Ascending aorta (tissue), 2 donors: ENCODE measurements around the gene C1orf116. TPM values are rescaled to one million over a fixed set of nuclear protein-coding genes. Genes with fewer than 3 reads are reported as not detected.
A peak's percentile ranks its signal among the peaks of the same experiment; 100 is the strongest.

Experiments used
- DNase-seq, 2 donors: peaks; one replicate each; pipeline ENCODE4 v3.0.0-alpha.2; 2019; ENCODE audit warnings: low spot score in 2 of 2
- H3K27ac ChIP-seq, 2 donors: fragments of 200-600 bp; sonication (generic); one replicate each; pipeline ENCODE4 v1.5.1; 2016 to 2017; ENCODE audit warnings: mild to moderate bottlenecking in 1 of 2
- H3K27me3 ChIP-seq: fragments of 200-600 bp; sonication (generic); one replicate; pipeline ENCODE4 v1.5.1; 2017
- H3K36me3 ChIP-seq, 2 donors: fragments of 200-600 bp; sonication (generic); one replicate each; pipeline ENCODE4 v1.5.1; 2016
- H3K4me1 ChIP-seq, 2 donors: fragments of 200-600 bp; sonication (generic); one replicate each; pipeline ENCODE4 v1.5.1; 2016 to 2017; ENCODE audit warnings: mild to moderate bottlenecking in 1 of 2
- H3K4me3 ChIP-seq, 2 donors: fragments of 200-600 bp; sonication (generic); one replicate each; pipeline ENCODE4 v1.5.1; 2016 to 2017; ENCODE audit warnings: mild to moderate bottlenecking in 1 of 2
- H3K9me3 ChIP-seq, 2 donors: fragments of 200-600 bp; sonication (generic); one replicate each; pipeline ENCODE4 v1.5.1; 2016
- CTCF ChIP-seq, 3 experiments: fragments of 200-600 bp in 2 of 3; fragments of 450-650 bp in 1 of 3; sonication (generic) in 2 of 3; IDR thresholded peaks; one replicate each; pipeline ENCODE4 v1.5.1; 2016 to 2019; ENCODE audit warnings: antibody characterized with exemption in 3 of 3, mild to moderate bottlenecking in 1 of 3, moderate library complexity in 1 of 3
- intact Hi-C: fragments of 100-400 bp; cut with DNase I; formaldehyde crosslinking; loops from one replicate; pipeline ENCODE4 v1.15.1; 2023
- total RNA-seq: library from RNA; depleted of rRNA; stranded (reverse); fragments of >200 nt; gene quantifications from one replicate; pipeline ENCODE4 v1.1.0, GENCODE V29; 2016

The C1orf116 gene
- total RNA-seq, 1 donor from 2014 or later, result not detected

- intact Hi-C loops, result loop anchor here (1.0 to 10.0 kb wide), 6 partner anchors 138 to 1152 kb away; partner anchors contain the start of genes CD46, CD55, EIF2D and RASSF5
Measured at GRCh38 chr1:207052911-207053769, 20.6 kb upstream of the C1orf116 start, which contains the start of gene PFKFB2. Gene PFKFB2, plus strand, starts transcription at chr1:207053275. Its CDS starts 1,443 bp downstream, at chr1:207054718.

GRCh38 chr1:207051191-207051943, 18.8 kb upstream of the C1orf116 start, which contains the start of gene YOD1:
Gene YOD1, minus strand, starts transcription at chr1:207051208. Its CDS starts 178 bp downstream, at chr1:207051030.
- Histone ChIP-seq H3K4me3 (peak within 1 kb of the TSS; percentile 79 to 96), H3K27ac (peak within 1 kb of the TSS; percentile 81 to 91), H3K4me1 (peaks cover 9 to 16% of the 10 kb centered on the region in 2 donors), H3K36me3 (peaks cover 12 to 18% of the 10 kb centered on the region in 2 donors), H3K9me3 (no peaks in the 10 kb centered on the region), H3K27me3 (no peaks in the 10 kb centered on the region)
- no peak for TF ChIP-seq CTCF (IDR thresholded peaks at IDR 0.05)
- DNase-seq, result no peak
- intact Hi-C loops, result loop anchor here (2.0 to 10.0 kb wide), 6 partner anchors 137 to 1153 kb away; partner anchors contain the start of genes CD46, CD55, DYRK3 and RASSF5

More at GRCh38 chr1:207052911-207053769, 20.6 kb upstream of the C1orf116 start, which contains the start of gene PFKFB2:
- DNase-seq, result peak; percentile 97 to 98
- Histone ChIP-seq H3K36me3 (peaks cover 10% of the 10 kb centered on the region in 2 donors), H3K27ac (peak within 1 kb of the TSS; percentile 90 to 92), H3K4me3 (peak within 1 kb of the TSS; percentile 71 to 80), H3K9me3 (no peaks in the 10 kb centered on the region), H3K27me3 (no peaks in the 10 kb centered on the region), H3K4me1 (peaks cover 9 to 14% of the 10 kb centered on the region in 2 donors)
- peak; percentile 31 to 36 (median 35) for TF ChIP-seq CTCF (IDR thresholded peaks at IDR 0.05)

- intact Hi-C loops, result loop anchor here (1.0 to 10.0 kb wide), 7 partner anchors 27 to 1154 kb away; partner anchors contain the start of genes CD46, CD55, DYRK3 and RASSF5
- peak; percentile 58 to 96 for DNase-seq
- peak overlapping the region; percentile 81 to 91 for H3K27ac ChIP-seq
- H3K36me3 ChIP-seq, result peaks cover 12 to 20% of the 10 kb centered on the region in 2 donors
- no peaks in the 10 kb centered on the region for H3K9me3 ChIP-seq
- H3K4me1 ChIP-seq, result peaks cover 9 to 16% of the 10 kb centered on the region in 2 donors
- H3K27me3 ChIP-seq, result no peaks in the 10 kb centered on the region
- TF ChIP-seq CTCF (IDR thresholded peaks at IDR 0.05), result no peak
- peak overlapping the region; percentile 79 to 96 for H3K4me3 ChIP-seq
Measured at GRCh38 chr1:207050480-207051190, 18.1 kb upstream of the C1orf116 start.

- H3K27me3 ChIP-seq, result no peaks in the 10 kb centered on the region
- H3K4me1 ChIP-seq, result peaks cover 9 to 16% of the 10 kb centered on the region in 2 donors
- H3K27ac ChIP-seq, result peak overlapping the region; percentile 81 to 91
- peak overlapping the region; percentile 79 to 96 for H3K4me3 ChIP-seq
- H3K36me3 ChIP-seq, result peaks cover 12 to 20% of the 10 kb centered on the region in 2 donors
- H3K9me3 ChIP-seq, result no peaks in the 10 kb centered on the region
- no peak for DNase-seq
- peak; percentile 49 to 73 (median 59) for TF ChIP-seq CTCF (IDR thresholded peaks at IDR 0.05)
- intact Hi-C loops, result loop anchor here (1.0 to 10.0 kb wide), 7 partner anchors 27 to 1155 kb away; partner anchors contain the start of genes CD46, CD55, DYRK3 and RASSF5
Measured at GRCh38 chr1:207049974-207050391, 17.4 kb upstream of the C1orf116 start.
